HCT116 (cell line): Measurements from ENCODE around the gene RBFOX2. TPM values are rescaled to one million over a fixed set of nuclear protein-coding genes. Genes with fewer than 3 reads are reported as not detected.

Source experiments
- ATAC-seq: fragments of 200-7000 bp; cut with Tn5 transposase; 2 replicates; pipeline ENCODE4 v1.9.1; 2020; ENCODE audit warnings: mild to moderate bottlenecking, moderate library complexity
- BruUV-seq: library from RNA; stranded (reverse); fragments of 400-500 nt; replicated peaks from 2 replicates; lab custom pipeline; 2021; lab: Mats Ljungman, UMichigan
- CTCF ChIA-PET: fragments of 300-600 bp; sonication (Branson Sonifier 250); formaldehyde crosslinking; loops from one replicate; lab custom pipeline; 2021; ENCODE audit warnings: antibody characterized with exemption; lab: Charles Lee
- POLR2A ChIA-PET: fragments of 300-600, 350-600 bp; sonication (Branson Sonifier 250); formaldehyde crosslinking; loops from one replicate; lab custom pipeline; 2021; ENCODE audit warnings: antibody characterized with exemption; lab: Charles Lee
- RAD21 ChIA-PET, 2 experiments: fragments of 300-600 bp; sonication (Branson Sonifier 250); formaldehyde crosslinking; loops; one replicate each; lab custom pipeline; 2023; ENCODE audit warnings: low total read pairs in 2 of 2; ENCODE audit not compliant: uncharacterized antibody in 2 of 2, unreplicated experiment in 2 of 2, low non-redundant PET in 1 of 2; lab: Charles Lee
- DNase-seq: peaks from one replicate; pipeline ENCODE4 v3.0.0-alpha.2; 2010; ENCODE audit warnings: low read depth, low spot score
- H2AFZ ChIP-seq: fragments of 200-600 bp; shearing (Covaris generic), sonication (generic); 2 replicates; pipeline ENCODE4 v1.6.1; 2017; ENCODE audit warnings: low read depth, mixed run types, mixed read lengths, antibody characterized with exemption, low read length; ENCODE audit not compliant: poor library complexity, severe bottlenecking
- H3K27ac ChIP-seq: 2 replicates; pipeline ENCODE4 v1.5.1; 2012; ENCODE audit warnings: low read depth, low read length
- H3K27me3 ChIP-seq: fragments of 200-600 bp; sonication (generic); 2 replicates; pipeline ENCODE4 v1.6.1; 2016; ENCODE audit warnings: mixed run types, low read length, mixed read lengths; ENCODE audit not compliant: insufficient read depth
- H3K36me3 ChIP-seq, 2 experiments: fragments of 200-500 bp in 1 of 2; fragments of 200-600 bp in 1 of 2; sonication (Bioruptor generic) in 1 of 2; sonication (generic) in 1 of 2; 2 replicates each; pipeline versions ENCODE4 v1.5.1 to v1.6.1; 2014 to 2016; ENCODE audit warnings: low read length in 2 of 2, inconsistent platforms in 1 of 2, mixed read lengths in 1 of 2, mixed run types in 1 of 2; ENCODE audit not compliant: insufficient read depth in 2 of 2, control insufficient read depth in 1 of 2
- H3K4me1 ChIP-seq, 2 experiments: fragments of 200-600 bp in 1 of 2; sonication (generic) in 1 of 2; 2 replicates each; pipeline versions ENCODE4 v1.5.1 to v1.6.1; 2012 to 2017; ENCODE audit warnings: low read length in 2 of 2, inconsistent platforms in 1 of 2, mild to moderate bottlenecking in 1 of 2, mixed read lengths in 1 of 2, mixed run types in 1 of 2, moderate library complexity in 1 of 2; ENCODE audit not compliant: insufficient read depth in 2 of 2, control insufficient read depth in 1 of 2
- H3K4me2 ChIP-seq: fragments of 200-600 bp; sonication (generic); 2 replicates; pipeline ENCODE4 v1.6.1; 2017; ENCODE audit warnings: mixed run types, low read length, mixed read lengths
- H3K4me3 ChIP-seq, 2 experiments: fragments of 200-600 bp in 1 of 2; sonication (generic) in 1 of 2; replicated peaks in 1 of 2; 2 replicates each; pipeline ENCODE4 v1.5.1; 2011 to 2016; ENCODE audit warnings: low read length in 2 of 2, control low read depth in 1 of 2, low read depth in 1 of 2, mild to moderate bottlenecking in 1 of 2, mixed read lengths in 1 of 2, mixed run types in 1 of 2
- H3K79me2 ChIP-seq: fragments of 200-600 bp; sonication (generic); 2 replicates; pipeline ENCODE4 v1.6.1; 2017; ENCODE audit warnings: mild to moderate bottlenecking, mixed run types, low read length, moderate library complexity, mixed read lengths; ENCODE audit not compliant: insufficient read depth
- H3K9ac ChIP-seq: fragments of 200-600 bp; sonication (generic); 2 replicates; pipeline ENCODE4 v1.6.1; 2016; ENCODE audit warnings: low read length, mixed read lengths
- H3K9me2 ChIP-seq: fragments of 200-600 bp; sonication (generic), shearing (Covaris generic); 2 replicates; pipeline ENCODE4 v1.6.1; 2017; ENCODE audit warnings: mixed run types, mild to moderate bottlenecking, moderate library complexity; ENCODE audit not compliant: insufficient read depth
- H3K9me3 ChIP-seq, 2 experiments: fragments of 200-500 bp in 1 of 2; fragments of 200-600 bp in 1 of 2; sonication (Bioruptor generic) in 1 of 2; sonication (generic) in 1 of 2; 2 replicates each; pipeline ENCODE4 v1.6.1; 2014 to 2017; ENCODE audit warnings: low read length in 2 of 2, mixed read lengths in 2 of 2, inconsistent platforms in 1 of 2, low read depth in 1 of 2, mild to moderate bottlenecking in 1 of 2, mixed run types in 1 of 2, moderate library complexity in 1 of 2; ENCODE audit not compliant: control insufficient read depth in 1 of 2, insufficient read depth in 1 of 2
- H4K20me1 ChIP-seq: fragments of 200-600 bp; sonication (generic), shearing (Covaris generic); 2 replicates; pipeline ENCODE4 v1.6.1; 2017; ENCODE audit warnings: mixed run types, mild to moderate bottlenecking, moderate library complexity; ENCODE audit not compliant: insufficient read depth
- CEBPB ChIP-seq: IDR thresholded peaks from 2 replicates; pipeline ENCODE4 v1.6.1; 2012; ENCODE audit warnings: low read depth
- EGR1 ChIP-seq: IDR thresholded peaks from 2 replicates; pipeline ENCODE4 v1.6.1; 2012; ENCODE audit warnings: low read depth
- ELF1 ChIP-seq: IDR thresholded peaks from 2 replicates; pipeline ENCODE4 v1.6.1; 2012; ENCODE audit warnings: low read depth, borderline replicate concordance
- FOSL1 ChIP-seq: IDR thresholded peaks from 2 replicates; pipeline ENCODE4 v1.6.1; 2012; ENCODE audit warnings: low read depth
- JUND ChIP-seq: IDR thresholded peaks from 2 replicates; pipeline ENCODE4 v1.6.1; 2012
- POLR2A ChIP-seq: IDR thresholded peaks from 2 replicates; pipeline ENCODE4 v1.7.0; 2011; ENCODE audit warnings: borderline replicate concordance; ENCODE audit not compliant: insufficient read depth, insufficient read length; ENCODE audit errors: extremely low read depth
- POLR2AphosphoS5 ChIP-seq: IDR thresholded peaks from 2 replicates; pipeline ENCODE4 v1.6.1; 2011; ENCODE audit warnings: mild to moderate bottlenecking, low read depth, low read length, moderate library complexity
- SIN3A ChIP-seq: IDR thresholded peaks from 2 replicates; pipeline ENCODE4 v1.6.1; 2012; ENCODE audit warnings: low read depth
- SP1 ChIP-seq: IDR thresholded peaks from 2 replicates; pipeline ENCODE4 v1.6.1; 2012; ENCODE audit warnings: low read depth
- SRF ChIP-seq: IDR thresholded peaks from 2 replicates; pipeline ENCODE4 v1.6.1; 2012; ENCODE audit warnings: low read depth
- TCF7L2 ChIP-seq: IDR thresholded peaks from 2 replicates; pipeline ENCODE4 v1.7.0; 2011; ENCODE audit warnings: borderline replicate concordance, inconsistent platforms; ENCODE audit not compliant: insufficient read depth, insufficient read length; ENCODE audit errors: extremely low read depth
- YY1 ChIP-seq: IDR thresholded peaks from 2 replicates; pipeline ENCODE4 v1.6.1; 2011; ENCODE audit warnings: low read length, low read depth, moderate library complexity, mild to moderate bottlenecking; ENCODE audit not compliant: insufficient replicate concordance; ENCODE audit errors: extremely low read depth
- ZFX ChIP-seq: fragments of 450-650 bp; IDR thresholded peaks from 2 replicates; pipeline ENCODE4 v1.6.1; 2017
- ZNF274 ChIP-seq: fragments of 200-500 bp; sonication (Bioruptor generic); IDR thresholded peaks from 2 replicates; pipeline ENCODE4 v1.6.1; 2014; ENCODE audit warnings: mild to moderate bottlenecking, low read depth, low read length, inconsistent platforms
- intact Hi-C: fragments of 100-400 bp; cut with micrococcal nuclease; formaldehyde crosslinking; loops from 2 replicates; pipeline ENCODE4 v1.10.0; 2022
- total RNA-seq: library from RNA; stranded (reverse); gene quantifications from one replicate; pipeline ENCODE4 v1.2.1, GENCODE V29; 2021; ENCODE audit not compliant: unreplicated experiment
- TF ChIP-seq, protein P1 (sequence below): IDR thresholded peaks from 2 replicates; pipeline ENCODE4 v1.6.1; 2012
- TF ChIP-seq, protein P2 (sequence below), 3 experiments: fragments of 200-600 bp in 1 of 3; sonication (generic) in 1 of 3; IDR thresholded peaks in 2 of 3; conservative IDR thresholded peaks in 1 of 3; 2 replicates each; pipeline ENCODE4 v1.5.1; 2012 to 2017; ENCODE audit warnings: low read depth in 2 of 3, low read length in 2 of 3, antibody characterized with exemption in 1 of 3, borderline replicate concordance in 1 of 3, control low read depth in 1 of 3, mild to moderate bottlenecking in 1 of 3, mixed read lengths in 1 of 3, mixed run types in 1 of 3, moderate library complexity in 1 of 3; ENCODE audit not compliant: insufficient read depth in 1 of 3

RBFOX2 gene
- total RNA-seq, 1 experiment from 2014 or later: 83.9 TPM

DNA sequence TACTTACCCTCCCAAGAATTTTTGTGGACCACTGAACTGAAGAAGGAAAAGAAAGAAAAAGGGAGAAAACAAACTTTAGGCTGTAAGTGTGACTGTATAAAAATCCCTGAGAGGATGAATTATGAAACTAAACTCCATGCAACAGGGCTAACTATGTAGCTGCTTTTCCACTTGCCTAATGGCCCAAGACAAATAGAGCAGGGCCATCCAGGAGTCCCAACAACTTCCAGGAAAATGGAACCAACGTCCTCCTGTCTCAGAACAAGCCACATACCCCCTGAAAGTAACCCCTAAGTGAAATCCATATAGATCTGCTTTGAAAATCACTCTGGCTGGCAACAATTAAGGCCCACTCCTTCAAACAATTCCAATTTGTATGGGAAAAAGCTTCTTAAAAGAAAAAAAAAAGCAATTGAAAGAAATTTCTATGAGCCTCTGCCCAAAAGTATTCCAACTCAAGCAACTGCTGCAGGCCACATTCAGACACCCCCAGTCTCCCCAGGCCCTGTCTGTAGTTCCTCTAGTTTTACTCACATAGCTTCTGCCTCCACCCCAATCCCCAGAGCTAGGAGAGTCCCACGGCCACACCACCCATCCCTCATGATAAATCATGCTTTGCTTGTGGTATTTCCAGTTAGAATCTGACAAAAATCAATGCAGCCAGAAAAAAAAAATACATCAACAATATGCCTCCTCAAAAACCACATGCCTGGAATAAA is 12.7 kb downstream of the RBFOX2 start:
- RAD21 ChIA-PET: no interaction called here
- H3K79me2 ChIP-seq: peaks cover 83% of the 10 kb centered on the region
- H3K9ac ChIP-seq: no peak overlapping the region
- no peaks in the 10 kb centered on the region for H3K9me3 ChIP-seq
- CTCF ChIA-PET: interaction anchor here (2.4 kb wide), 1 partner anchor 49 kb away, joined by 6 read pairs; no protein-coding TSS in a partner anchor
- H3K4me1 ChIP-seq: peaks cover 0 to 4% of the 10 kb centered on the region in 2 experiments; a peak in 2 of 4 replicates
- H3K9me2 ChIP-seq: no peaks in the 10 kb centered on the region
- ATAC-seq (no peak), DNase-seq (no peak)
- no TSS peak for BruUV-seq
- no peaks in the 10 kb centered on the region; the same call in 1 of the 2 replicates for H4K20me1 ChIP-seq
- H3K4me2 ChIP-seq: no peak overlapping the region
- no peak overlapping the region for H3K27ac ChIP-seq
- POLR2A ChIA-PET: interaction anchor here (1.1 kb wide), 1 partner anchor 13 kb away, joined by 4 read pairs; the partner anchor contains the start of gene RBFOX2
- no peaks in the 10 kb centered on the region for H3K36me3 ChIP-seq
- no peaks in the 10 kb centered on the region for H3K27me3 ChIP-seq
- intact Hi-C loops: no loop called here
- TF ChIP-seq FOSL1 (no peak), EGR1 (no peak), POLR2A (no peak), ELF1 (no peak), ZFX (no peak), SRF (no peak), JUND (no peak), SP1 (no peak), TCF7L2 (no peak), SIN3A (no peak), POLR2AphosphoS5 (no peak), YY1 (no peak), ZNF274 (no peak), CEBPB (no peak)
- TF ChIP-seq, protein P1, sequence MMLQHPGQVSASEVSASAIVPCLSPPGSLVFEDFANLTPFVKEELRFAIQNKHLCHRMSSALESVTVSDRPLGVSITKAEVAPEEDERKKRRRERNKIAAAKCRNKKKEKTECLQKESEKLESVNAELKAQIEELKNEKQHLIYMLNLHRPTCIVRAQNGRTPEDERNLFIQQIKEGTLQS: no peak
- TF ChIP-seq, protein P2, sequence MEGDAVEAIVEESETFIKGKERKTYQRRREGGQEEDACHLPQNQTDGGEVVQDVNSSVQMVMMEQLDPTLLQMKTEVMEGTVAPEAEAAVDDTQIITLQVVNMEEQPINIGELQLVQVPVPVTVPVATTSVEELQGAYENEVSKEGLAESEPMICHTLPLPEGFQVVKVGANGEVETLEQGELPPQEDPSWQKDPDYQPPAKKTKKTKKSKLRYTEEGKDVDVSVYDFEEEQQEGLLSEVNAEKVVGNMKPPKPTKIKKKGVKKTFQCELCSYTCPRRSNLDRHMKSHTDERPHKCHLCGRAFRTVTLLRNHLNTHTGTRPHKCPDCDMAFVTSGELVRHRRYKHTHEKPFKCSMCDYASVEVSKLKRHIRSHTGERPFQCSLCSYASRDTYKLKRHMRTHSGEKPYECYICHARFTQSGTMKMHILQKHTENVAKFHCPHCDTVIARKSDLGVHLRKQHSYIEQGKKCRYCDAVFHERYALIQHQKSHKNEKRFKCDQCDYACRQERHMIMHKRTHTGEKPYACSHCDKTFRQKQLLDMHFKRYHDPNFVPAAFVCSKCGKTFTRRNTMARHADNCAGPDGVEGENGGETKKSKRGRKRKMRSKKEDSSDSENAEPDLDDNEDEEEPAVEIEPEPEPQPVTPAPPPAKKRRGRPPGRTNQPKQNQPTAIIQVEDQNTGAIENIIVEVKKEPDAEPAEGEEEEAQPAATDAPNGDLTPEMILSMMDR (IDR thresholded peaks at IDR 0.05 in 2 of 3, conservative IDR thresholded peaks at IDR 0.05 in 1 of 3; ENCODE audit: borderline replicate concordance in 1 of 3, insufficient read depth in 1 of 3, low read depth in 2 of 3, low read length in 2 of 3): no peak
- no peak overlapping the region for H3K4me3 ChIP-seq
- H2AFZ ChIP-seq: no peak overlapping the region
